H4 (cell line): ENCODE data around the gene LY6G5B. TPM values are rescaled to one million over a fixed set of nuclear protein-coding genes. Genes with fewer than 3 reads are reported as not detected.
"Not testable (repeated sequence)": the region's sequence is repeated elsewhere in the genome, so short reads cannot be mapped to it uniquely, and the experiment has no call there.

ENCODE experiments used
- DNase-seq: peaks from one replicate; pipeline ENCODE4 v3.0.0-alpha.2; 2015; ENCODE audit warnings: low spot score
- total RNA-seq: library from RNA; depleted of rRNA; stranded (reverse); fragments of >200 nt; shearing (Covaris generic); gene quantifications from 2 replicates; pipeline ENCODE4 v1.2.3, GENCODE V29; 2014

LY6G5B gene
- total RNA-seq, 1 experiment from 2014 or later: not detected

GRCh38 chr6:31691078-31691463 lies 21.3 kb downstream of the LY6G5B start:
- no peak for DNase-seq

- no peak for DNase-seq
Measured at GRCh38 chr6:31691564-31692108, 21.9 kb downstream of the LY6G5B start.

- no peak for DNase-seq
Measured at GRCh38 chr6:31692353-31692752, 22.6 kb downstream of the LY6G5B start.

- DNase-seq: no peak
Measured at GRCh38 chr6:31692886-31693285, 23.1 kb downstream of the LY6G5B start.

- DNase-seq: no peak
Measured at GRCh38 chr6:31693535-31693934, 23.8 kb downstream of the LY6G5B start.

GRCh38 chr6:31697555-31697954 lies 27.8 kb downstream of the LY6G5B start:
- DNase-seq: no peak

- no peak for DNase-seq
Measured at GRCh38 chr6:31700740-31701401, 31.1 kb downstream of the LY6G5B start.

- DNase-seq: no peak
Measured at GRCh38 chr6:31701666-31702404, 32.1 kb downstream of the LY6G5B start.

- DNase-seq: no peak
Measured at GRCh38 chr6:31702405-31702818, 32.6 kb downstream of the LY6G5B start.

- DNase-seq: peak; percentile 98
Measured at GRCh38 chr6:31702819-31703716, 33.3 kb downstream of the LY6G5B start, which contains the start of gene ABHD16A. TSS of gene ABHD16A (minus strand) at chr6:31703324. CDS start at chr6:31703281, 43 bp downstream.

- no peak for DNase-seq
Measured at GRCh38 chr6:31705931-31706330, 36.2 kb downstream of the LY6G5B start.

GRCh38 chr6:31706599-31706998 lies 36.8 kb downstream of the LY6G5B start, which contains the start of gene LY6G6F:
TSS of gene LY6G6F (plus strand) at chr6:31706866. CDS start at chr6:31706907, 41 bp downstream.
- no peak for DNase-seq

- no peak for DNase-seq
Measured at GRCh38 chr6:31707701-31708100, 37.9 kb downstream of the LY6G5B start.

- DNase-seq: no peak
Measured at GRCh38 chr6:31708224-31708623, 38.4 kb downstream of the LY6G5B start.

- not testable (repeated sequence) for DNase-seq
Measured at GRCh38 chr6:31709157-31709556, 39.4 kb downstream of the LY6G5B start.

- no peak for DNase-seq
Measured at GRCh38 chr6:31710523-31711219, 40.9 kb downstream of the LY6G5B start.

- no peak for DNase-seq
Measured at GRCh38 chr6:31711233-31711632, 41.5 kb downstream of the LY6G5B start.

- DNase-seq: no peak
Measured at GRCh38 chr6:31712296-31712695, 42.5 kb downstream of the LY6G5B start.

- DNase-seq: no peak
Measured at GRCh38 chr6:31713465-31713864, 43.7 kb downstream of the LY6G5B start.

- no peak for DNase-seq
Measured at GRCh38 chr6:31713991-31714684, 44.4 kb downstream of the LY6G5B start.
